Adrenal gland (tissue), 5 donors: ENCODE results near the gene FARP1.

ENCODE experiments used
- POLR2A ChIP-seq, 2 donors: fragments of 450-650 bp; IDR thresholded peaks; one replicate each; pipeline ENCODE4 v1.6.1; 2017; ENCODE audit warnings: antibody characterized with exemption in 2 of 2, mild to moderate bottlenecking in 2 of 2, moderate library complexity in 1 of 2
- TF ChIP-seq, protein P1 (sequence below), 6 experiments: fragments of 450-650 bp in 4 of 6; fragments of 200-600 bp in 2 of 6; sonication (generic) in 1 of 6; IDR thresholded peaks; 1 replicate in 5 of 6; 2 replicates in 1 of 6; pipeline versions ENCODE4 v1.5.1 to v1.8.0; 2016 to 2021; ENCODE audit warnings: antibody characterized with exemption in 6 of 6, mild to moderate bottlenecking in 2 of 6, moderate library complexity in 1 of 6
- donor health status: DM: no; HTN: no; CAD: no.

DNA sequence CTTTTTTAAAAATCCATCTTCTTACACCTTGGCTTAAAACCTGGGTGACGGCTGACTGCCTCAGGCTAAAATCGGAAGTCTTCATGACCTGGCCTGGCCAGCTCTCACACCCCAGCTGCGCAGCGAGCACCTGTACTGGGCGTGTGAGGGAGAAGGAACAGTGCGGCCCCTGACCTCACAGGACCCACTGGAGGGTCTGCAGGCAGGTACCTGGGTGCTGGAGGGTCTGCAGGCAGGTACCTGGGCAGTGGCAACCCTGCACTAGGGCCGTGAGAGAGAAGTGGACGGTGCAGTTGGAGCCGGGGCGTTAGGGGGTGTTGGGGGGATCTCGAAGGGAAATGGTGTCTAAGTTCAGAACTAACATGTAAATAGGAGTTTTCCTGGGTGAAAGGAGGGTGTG is 289.7 kb downstream of the FARP1 start:
- TF ChIP-seq, protein P1, sequence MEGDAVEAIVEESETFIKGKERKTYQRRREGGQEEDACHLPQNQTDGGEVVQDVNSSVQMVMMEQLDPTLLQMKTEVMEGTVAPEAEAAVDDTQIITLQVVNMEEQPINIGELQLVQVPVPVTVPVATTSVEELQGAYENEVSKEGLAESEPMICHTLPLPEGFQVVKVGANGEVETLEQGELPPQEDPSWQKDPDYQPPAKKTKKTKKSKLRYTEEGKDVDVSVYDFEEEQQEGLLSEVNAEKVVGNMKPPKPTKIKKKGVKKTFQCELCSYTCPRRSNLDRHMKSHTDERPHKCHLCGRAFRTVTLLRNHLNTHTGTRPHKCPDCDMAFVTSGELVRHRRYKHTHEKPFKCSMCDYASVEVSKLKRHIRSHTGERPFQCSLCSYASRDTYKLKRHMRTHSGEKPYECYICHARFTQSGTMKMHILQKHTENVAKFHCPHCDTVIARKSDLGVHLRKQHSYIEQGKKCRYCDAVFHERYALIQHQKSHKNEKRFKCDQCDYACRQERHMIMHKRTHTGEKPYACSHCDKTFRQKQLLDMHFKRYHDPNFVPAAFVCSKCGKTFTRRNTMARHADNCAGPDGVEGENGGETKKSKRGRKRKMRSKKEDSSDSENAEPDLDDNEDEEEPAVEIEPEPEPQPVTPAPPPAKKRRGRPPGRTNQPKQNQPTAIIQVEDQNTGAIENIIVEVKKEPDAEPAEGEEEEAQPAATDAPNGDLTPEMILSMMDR (IDR thresholded peaks at IDR 0.05) = no peak
- no peak for TF ChIP-seq POLR2A (IDR thresholded peaks at IDR 0.05)
